Raji (cell line): Measurements from ENCODE around the gene ST8SIA6.

Experiments used
- POLR2A ChIP-seq: IDR thresholded peaks from 2 replicates; pipeline ENCODE4 v1.6.1; 2011; ENCODE audit warnings: low read depth, low read length, control low read depth; ENCODE audit not compliant: insufficient read depth

The ST8SIA6 gene

GRCh38 chr10:17351506-17351905, 102.9 kb downstream of the ST8SIA6 start:
- TF ChIP-seq POLR2A, result no peak

- no peak for TF ChIP-seq POLR2A
These were observed 104.7 kb downstream of the ST8SIA6 start for GRCh38 chr10:17349717-17350116.

- TF ChIP-seq POLR2A, result no peak
These were observed 105.7 kb downstream of the ST8SIA6 start for GRCh38 chr10:17348501-17349349.

GRCh38 chr10:17348011-17348500, 106.3 kb downstream of the ST8SIA6 start:
- no peak for TF ChIP-seq POLR2A

- no peak for TF ChIP-seq POLR2A
These were observed 110.2 kb downstream of the ST8SIA6 start for GRCh38 chr10:17344206-17344605.

GRCh38 chr10:17343118-17343517, 111.3 kb downstream of the ST8SIA6 start:
- no peak for TF ChIP-seq POLR2A

- TF ChIP-seq POLR2A, result no peak
These were observed 114.1 kb downstream of the ST8SIA6 start for GRCh38 chr10:17340144-17340829.

- no peak for TF ChIP-seq POLR2A
These were observed 119.3 kb downstream of the ST8SIA6 start for GRCh38 chr10:17335065-17335464.

- TF ChIP-seq POLR2A, result no peak
These were observed 123.9 kb downstream of the ST8SIA6 start for GRCh38 chr10:17330501-17330900.

- TF ChIP-seq POLR2A, result no peak
These were observed 128.0 kb downstream of the ST8SIA6 start for GRCh38 chr10:17326377-17326776.

GRCh38 chr10:17316488-17317170, 137.8 kb downstream of the ST8SIA6 start:
- TF ChIP-seq POLR2A, result no peak

GRCh38 chr10:17309435-17309834, 145.0 kb downstream of the ST8SIA6 start:
- no peak for TF ChIP-seq POLR2A

GRCh38 chr10:17307123-17307522, 147.3 kb downstream of the ST8SIA6 start:
- TF ChIP-seq POLR2A, result no peak

- TF ChIP-seq POLR2A, result no peak
These were observed 162.0 kb downstream of the ST8SIA6 start for GRCh38 chr10:17292375-17292774.

GRCh38 chr10:17290226-17290625, 164.2 kb downstream of the ST8SIA6 start:
- TF ChIP-seq POLR2A, result no peak
